Heart left ventricle (tissue), 16 donors: ENCODE data around the gene SARS1. TPM values are rescaled to one million over a fixed set of nuclear protein-coding genes. Genes with fewer than 3 reads are reported as not detected.

Experiments
- ATAC-seq, 4 donors: fragments of 200-7000 bp; cut with Tn5 transposase; one replicate each; pipeline ENCODE4 v1.9.1; 2020 to 2022; ENCODE audit warnings: moderate library complexity in 4 of 4, mild to moderate bottlenecking in 3 of 4, moderate number of reproducible peaks in 1 of 4
- DNase-seq, 5 donors: peaks; one replicate each; pipeline ENCODE4 v3.0.0-alpha.2; 2020
- H3K27ac ChIP-seq, 12 donors: fragments of 200-600 bp; sonication (generic) in 4 of 12; one replicate each; pipeline versions ENCODE4 v1.5.0 to v1.8.0; 2016 to 2022; ENCODE audit warnings: mild to moderate bottlenecking in 2 of 12
- H3K27me3 ChIP-seq, 9 donors: fragments of 200-600 bp; sonication (generic) in 2 of 9; one replicate each; pipeline versions ENCODE4 v1.5.1 to v1.8.0; 2016 to 2022; ENCODE audit warnings: mild to moderate bottlenecking in 3 of 9
- H3K36me3 ChIP-seq, 9 donors: fragments of 200-600 bp; sonication (generic) in 2 of 9; one replicate each; pipeline versions ENCODE4 v1.5.0 to v1.8.0; 2018 to 2022; ENCODE audit warnings: mild to moderate bottlenecking in 2 of 9
- H3K4me1 ChIP-seq, 12 donors: fragments of 200-600 bp; sonication (generic) in 4 of 12; one replicate each; pipeline versions ENCODE4 v1.5.0 to v1.8.0; 2016 to 2022; ENCODE audit warnings: mild to moderate bottlenecking in 3 of 12
- H3K4me3 ChIP-seq, 12 donors: fragments of 200-600 bp; sonication (generic) in 4 of 12; one replicate each; pipeline versions ENCODE4 v1.5.0 to v1.8.0; 2017 to 2022; ENCODE audit warnings: mild to moderate bottlenecking in 9 of 12, moderate library complexity in 4 of 12
- H3K9me3 ChIP-seq, 12 donors: fragments of 200-600 bp; sonication (generic) in 4 of 12; one replicate each; pipeline versions ENCODE4 v1.5.0 to v1.8.0; 2016 to 2022; ENCODE audit warnings: mild to moderate bottlenecking in 1 of 12
- POLR2A ChIP-seq, 2 donors: fragments of 450-650 bp; IDR thresholded peaks; one replicate each; pipeline ENCODE4 v1.6.1; 2017; ENCODE audit warnings: antibody characterized with exemption in 2 of 2, mild to moderate bottlenecking in 2 of 2, moderate library complexity in 2 of 2
- WGBS, 4 donors: extraction: QIAGEN DNeasy Blood & Tissue Kit in 2 of 4; methylation state at CpG; one replicate each; pipeline versions ENCODE4 v1.1.5 to v1.1.7; 2013 to 2018; 5-methylcytosine and 5-hydroxymethylcytosine counted together
- intact Hi-C, 10 donors: fragments of 100-400 bp; cut with DNase I; formaldehyde crosslinking; loops; one replicate each; pipeline versions ENCODE4 v1.11.1 to v1.14.2; 2022
- long read RNA-seq, 3 donors: library from polyadenylated mRNA; unstranded; transcript quantifications; one replicate each; pipeline ENCODE4 v2.0.0, GENCODE V29; 2020 to 2021
- polyA plus RNA-seq, 2 donors: library from polyadenylated mRNA; stranded (reverse); fragments of 200-250 nt; gene quantifications; one replicate each; pipeline ENCODE4 v1.2.3, GENCODE V29; 2013
- total RNA-seq, 9 donors: library from RNA; depleted of rRNA in 2 of 9; stranded (reverse); fragments of >200 nt in 2 of 9; fragmentation: NEBNext Ultra II Directional in 3 of 9; extraction: Animal tissue kit (Norgen Biotek cat#: 25700) in 3 of 9; gene quantifications; one replicate each; pipeline versions ENCODE4 v1.1.0 to v1.2.4, GENCODE V29; 2016 to 2023
- TF ChIP-seq, protein P1 (sequence below), 12 donors: fragments of 200-600 bp; sonication (generic) in 4 of 12; IDR thresholded peaks; one replicate each; pipeline versions ENCODE4 v1.5.0 to v1.8.0; 2018 to 2022; ENCODE audit warnings: antibody characterized with exemption in 12 of 12, mild to moderate bottlenecking in 5 of 12
- donor health status: ischemic (EF 13 %, LVEDD 7.1; RV severe dilation, severe dysfunction).
- donor health status: healthy with polysubstance abuse.
- donor health status: DM: no; HTN: yes; CAD: no.
- donor health status: DM: no; HTN: no; CAD: no.
- donor health status: ischemic (EF 25% LVEDD 6.9; RV normal size, moderate dysfunction).
- donor health status: ischemic (EF 25% LVEDD 5.7; RV mildly dilated, moderate dysfunction).
- donor health status: healthy.
- donor health status: DM: yes; HTN: yes; CAD: no.
- donor health status: ischemic (EF 35%, LVEDD 5.7; RV mildly dilated, moderate dysfunction).
- donor health status: nonischemic (EF 11% LVEDD 7.7; RV severe dilation, severe dysfunction).
- donor health status: DM: yes; HTN: yes; CAD: no.
- donor health status: PGD.
- donor health status: ischemic (EF 29% LVEDD 5.4; RV normal size, mild dysfunction).
- donor health status: nonischemic (EF 23%, LVEDD 6.1; RV moderate dilation, normal function).

The SARS1 gene, protein sequence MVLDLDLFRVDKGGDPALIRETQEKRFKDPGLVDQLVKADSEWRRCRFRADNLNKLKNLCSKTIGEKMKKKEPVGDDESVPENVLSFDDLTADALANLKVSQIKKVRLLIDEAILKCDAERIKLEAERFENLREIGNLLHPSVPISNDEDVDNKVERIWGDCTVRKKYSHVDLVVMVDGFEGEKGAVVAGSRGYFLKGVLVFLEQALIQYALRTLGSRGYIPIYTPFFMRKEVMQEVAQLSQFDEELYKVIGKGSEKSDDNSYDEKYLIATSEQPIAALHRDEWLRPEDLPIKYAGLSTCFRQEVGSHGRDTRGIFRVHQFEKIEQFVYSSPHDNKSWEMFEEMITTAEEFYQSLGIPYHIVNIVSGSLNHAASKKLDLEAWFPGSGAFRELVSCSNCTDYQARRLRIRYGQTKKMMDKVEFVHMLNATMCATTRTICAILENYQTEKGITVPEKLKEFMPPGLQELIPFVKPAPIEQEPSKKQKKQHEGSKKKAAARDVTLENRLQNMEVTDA
- 100 to 1,000 TPM in 6 of 9 donors, 10 to 100 TPM in 3; 88.5 to 113 (median 102) TPM for total RNA-seq
- 100 to 1,000 TPM in 1 of 2 donors, 10 to 100 TPM in 1; 41.1 to 179 TPM for polyA plus RNA-seq
- long read RNA-seq, donor 1, transcript SARS-201 (11 exons, 1,852 nt), result major isoform, 157 of 184 reads
- long read RNA-seq, donor 1, transcript SARS-202 (12 exons, 1,882 nt), result minor isoform, 9 of 184 reads
- long read RNA-seq, donor 1, partial matches to known transcripts, result 9 of 184 reads
- long read RNA-seq, donor 1, other reads (novel, unspliced or antisense), result 6 of 184 reads
- long read RNA-seq, donor 2, transcript SARS-201 (11 exons, 1,852 nt), result major isoform, 731 of 820 reads
- long read RNA-seq, donor 2, transcript SARS-206 (2 exons, 804 nt), result minor isoform, 13 of 820 reads
- long read RNA-seq, donor 2, transcript SARS-202 (12 exons, 1,882 nt), result minor isoform, 35 of 820 reads
- long read RNA-seq, donor 2, partial matches to known transcripts, result 13 of 820 reads
- long read RNA-seq, donor 2, other reads (novel, unspliced or antisense), result 27 of 820 reads
- long read RNA-seq, donor 3, transcript SARS-201 (11 exons, 1,852 nt), result major isoform, 145 of 157 reads
- long read RNA-seq, donor 3, partial matches to known transcripts, result 6 of 157 reads
- long read RNA-seq, donor 3, other reads (novel, unspliced or antisense), result 2 of 157 reads

DNA sequence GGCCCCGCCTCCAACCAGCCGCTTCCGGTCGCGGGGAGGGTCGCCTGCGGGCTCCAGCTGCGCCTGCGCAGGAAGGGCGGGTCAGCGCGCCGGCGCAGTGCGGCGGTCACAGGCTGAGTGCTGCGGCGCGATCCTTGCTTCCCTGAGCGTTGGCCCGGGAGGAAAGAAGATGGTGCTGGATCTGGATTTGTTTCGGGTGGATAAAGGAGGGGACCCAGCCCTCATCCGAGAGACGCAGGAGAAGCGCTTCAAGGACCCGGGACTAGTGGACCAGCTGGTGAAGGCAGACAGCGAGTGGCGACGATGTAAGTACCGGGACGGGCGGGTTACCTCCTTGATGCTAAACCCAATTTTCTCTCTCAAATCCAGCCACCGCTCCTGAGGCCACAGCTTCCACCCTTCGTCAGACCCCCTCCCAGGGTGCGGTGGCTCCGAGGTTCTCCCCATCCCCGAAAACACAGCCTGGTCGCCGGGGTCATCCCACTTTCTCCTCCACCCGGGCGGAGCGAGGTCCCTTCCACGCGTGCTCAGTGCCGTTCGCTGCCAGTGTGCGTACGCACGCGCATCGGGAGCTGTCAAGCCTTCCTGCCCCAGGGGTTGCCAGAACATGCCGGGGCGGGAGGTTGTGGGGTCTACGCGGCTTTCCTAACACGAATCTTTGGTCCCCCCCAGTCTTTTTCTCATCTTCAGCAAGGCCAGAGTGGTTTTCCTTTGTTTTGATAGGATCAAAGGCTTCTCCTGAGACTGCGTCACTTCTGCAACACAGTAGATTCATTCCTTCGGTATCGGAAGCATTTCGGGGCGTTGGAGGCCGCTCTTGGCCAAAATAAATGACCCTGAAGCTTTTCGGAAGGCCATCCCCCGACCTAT lies at the start of gene SARS1:
Gene SARS1, plus strand, starts transcription at position 95 of the 870 bp plus-strand sequence. Its CDS starts 75 bp downstream, at position 170.
- Histone ChIP-seq H3K36me3 (peaks cover 0 to 11% (median 0%) of the 10 kb centered on the region in 9 donors), H3K4me3 (peak within 1 kb of the TSS; percentile 40 to 99 (median 90)), H3K9me3 (no peaks in the 10 kb centered on the region), H3K4me1 (peaks cover 0 to 43% (median 24%) of the 10 kb centered on the region in 12 donors), H3K27ac (peak within 1 kb of the TSS; percentile 77 to 96 (median 91)), H3K27me3 (no peaks in the 10 kb centered on the region)
- WGBS, 4 donors, result 0 to 1% (median 0%) methylated on average over 48 to 64 of the region's 64 CpGs
- intact Hi-C loops, result loop anchor here in 1 of 10 donors (5.0 kb wide), 1 partner anchor 102 kb away; the partner anchor contains the start of gene ELAPOR1
- peak; percentile 94 to 97 (median 96) for ATAC-seq
- peak; percentile 87 to 95 (median 90) for DNase-seq
- TF ChIP-seq POLR2A (IDR thresholded peaks at IDR 0.05), result peak in 1 of 2 donors; percentile 88
- TF ChIP-seq, protein P1, sequence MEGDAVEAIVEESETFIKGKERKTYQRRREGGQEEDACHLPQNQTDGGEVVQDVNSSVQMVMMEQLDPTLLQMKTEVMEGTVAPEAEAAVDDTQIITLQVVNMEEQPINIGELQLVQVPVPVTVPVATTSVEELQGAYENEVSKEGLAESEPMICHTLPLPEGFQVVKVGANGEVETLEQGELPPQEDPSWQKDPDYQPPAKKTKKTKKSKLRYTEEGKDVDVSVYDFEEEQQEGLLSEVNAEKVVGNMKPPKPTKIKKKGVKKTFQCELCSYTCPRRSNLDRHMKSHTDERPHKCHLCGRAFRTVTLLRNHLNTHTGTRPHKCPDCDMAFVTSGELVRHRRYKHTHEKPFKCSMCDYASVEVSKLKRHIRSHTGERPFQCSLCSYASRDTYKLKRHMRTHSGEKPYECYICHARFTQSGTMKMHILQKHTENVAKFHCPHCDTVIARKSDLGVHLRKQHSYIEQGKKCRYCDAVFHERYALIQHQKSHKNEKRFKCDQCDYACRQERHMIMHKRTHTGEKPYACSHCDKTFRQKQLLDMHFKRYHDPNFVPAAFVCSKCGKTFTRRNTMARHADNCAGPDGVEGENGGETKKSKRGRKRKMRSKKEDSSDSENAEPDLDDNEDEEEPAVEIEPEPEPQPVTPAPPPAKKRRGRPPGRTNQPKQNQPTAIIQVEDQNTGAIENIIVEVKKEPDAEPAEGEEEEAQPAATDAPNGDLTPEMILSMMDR (IDR thresholded peaks at IDR 0.05), result peak in 1 of 12 donors; percentile 6

DNA sequence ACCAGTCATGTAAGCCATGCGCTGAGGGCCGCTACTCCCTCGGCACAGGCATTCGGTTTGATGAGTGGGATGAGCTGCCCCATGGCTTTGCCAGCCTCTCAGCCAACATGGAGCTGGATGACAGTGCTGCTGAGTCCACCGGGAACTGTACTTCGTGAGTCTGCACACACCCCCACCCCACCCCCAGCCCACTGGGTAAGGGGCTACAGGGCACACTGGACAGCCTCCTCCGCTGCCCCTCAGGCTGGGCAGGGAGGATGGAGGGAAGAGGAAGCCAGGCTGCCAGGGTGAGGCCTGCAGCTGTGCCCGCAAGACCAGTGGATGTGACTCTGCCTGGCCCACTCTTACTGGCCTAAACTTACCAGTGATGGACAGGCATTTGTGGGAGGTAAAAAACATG lies 49.2 kb upstream of the SARS1 start:
- Histone ChIP-seq H3K4me3 (no peak overlapping the region), H3K27ac (no peak overlapping the region), H3K9me3 (no peaks in the 10 kb centered on the region), H3K36me3 (no peaks in the 10 kb centered on the region), H3K4me1 (peaks cover 0 to 27% (median 6%) of the 10 kb centered on the region in 12 donors), H3K27me3 (no peaks in the 10 kb centered on the region)
- TF ChIP-seq, protein P1 (IDR thresholded peaks at IDR 0.05), result no peak
- 89 to 96% (median 93%) methylated on average over 8 of the region's 8 CpGs for WGBS, 4 donors
- peak in 1 of 4 donors; percentile 22 for ATAC-seq
- intact Hi-C loops, result no loop called here
- DNase-seq, result no peak

DNA sequence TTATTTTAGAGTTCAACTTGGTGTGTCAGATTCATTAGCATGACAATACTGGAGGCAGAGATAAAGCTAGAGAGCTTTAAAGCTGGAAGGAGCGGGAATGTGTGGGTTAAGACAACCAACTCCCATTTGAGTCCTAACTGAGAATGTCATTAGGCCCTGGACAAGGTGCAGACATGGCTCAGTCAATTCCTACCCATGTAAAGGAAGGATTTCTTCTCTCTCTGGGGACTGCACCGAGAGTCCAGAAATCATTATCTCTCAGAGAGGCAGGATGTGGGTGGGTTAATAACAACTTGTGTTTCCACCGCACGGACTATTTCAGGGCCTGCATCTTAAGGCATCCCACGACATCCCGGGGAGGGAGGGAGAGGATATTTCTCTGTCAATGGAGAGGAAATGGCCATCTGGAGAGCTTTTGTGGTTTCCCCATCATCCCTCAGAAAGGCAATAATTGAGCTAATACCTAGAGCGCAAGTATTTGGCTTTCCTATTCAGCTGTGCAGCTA lies 46.7 kb upstream of the SARS1 start:
- Histone ChIP-seq H3K4me1 (peaks cover 0 to 37% (median 6%) of the 10 kb centered on the region in 12 donors), H3K9me3 (no peaks in the 10 kb centered on the region), H3K27me3 (no peaks in the 10 kb centered on the region), H3K4me3 (no peak overlapping the region), H3K36me3 (no peaks in the 10 kb centered on the region), H3K27ac (no peak overlapping the region)
- peak in 1 of 4 donors; percentile 71 for ATAC-seq
- 43 to 54% (median 51%) methylated on average over 7 of the region's 7 CpGs for WGBS, 4 donors
- no peak for TF ChIP-seq POLR2A (IDR thresholded peaks at IDR 0.05)
- TF ChIP-seq, protein P1 (IDR thresholded peaks at IDR 0.05), result no peak
- peak in 1 of 5 donors; percentile 25 for DNase-seq
- intact Hi-C loops, result no loop called here
